Measurements from ENCODE around the gene KCNMA1.

The KCNMA1 gene

DNA sequence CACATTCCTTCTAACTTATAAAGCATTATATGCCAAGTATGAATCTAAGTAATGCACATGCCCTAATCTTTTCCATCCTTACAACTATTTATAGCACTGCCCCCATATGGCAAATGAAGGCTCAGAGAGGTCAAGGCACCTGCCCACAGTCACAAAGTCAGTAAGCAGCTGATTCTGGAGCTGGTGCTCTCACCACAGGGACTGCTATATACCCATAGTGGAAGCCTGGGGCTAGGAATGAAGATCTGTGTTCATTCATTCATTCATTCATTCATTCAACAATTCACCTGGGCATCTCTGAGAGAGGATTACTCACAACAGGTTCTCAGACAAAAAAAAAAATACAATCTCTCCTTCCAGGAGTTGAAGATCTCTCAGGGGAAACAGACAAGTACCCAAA, 213.4 kb downstream of the KCNMA1 start:
- no peak for DNase-seq (ENCODE audit: low read depth)
- no peak overlapping the region for H3K4me3 ChIP-seq (ENCODE audit: control insufficient read depth, low read depth, low read length)
- no peak for TF ChIP-seq CTCF (IDR thresholded peaks at IDR 0.05; ENCODE audit: control insufficient read depth, insufficient read depth, low read depth, low read length, missing control alignments)

GRCh38 chr10:77422491-77423338, 214.9 kb downstream of the KCNMA1 start:
- TF ChIP-seq CTCF (IDR thresholded peaks at IDR 0.05; ENCODE audit: control insufficient read depth, insufficient read depth, low read depth, low read length, missing control alignments) = no peak
- no peak for DNase-seq (ENCODE audit: low read depth)
- H3K4me3 ChIP-seq (ENCODE audit: control insufficient read depth, low read depth, low read length) = no peak overlapping the region

GRCh38 chr10:77421591-77421990, 216.0 kb downstream of the KCNMA1 start:
- no peak overlapping the region for H3K4me3 ChIP-seq (ENCODE audit: control insufficient read depth, low read depth, low read length)
- no peak for TF ChIP-seq CTCF (IDR thresholded peaks at IDR 0.05; ENCODE audit: control insufficient read depth, insufficient read depth, low read depth, low read length, missing control alignments)
- no peak for DNase-seq (ENCODE audit: low read depth)

GRCh38 chr10:77420947-77421523, 216.6 kb downstream of the KCNMA1 start:
- H3K4me3 ChIP-seq (ENCODE audit: control insufficient read depth, low read depth, low read length) = no peak overlapping the region
- no peak for TF ChIP-seq CTCF (IDR thresholded peaks at IDR 0.05; ENCODE audit: control insufficient read depth, insufficient read depth, low read depth, low read length, missing control alignments)
- no peak for DNase-seq (ENCODE audit: low read depth)

- no peak for DNase-seq (ENCODE audit: low read depth)
- TF ChIP-seq CTCF (IDR thresholded peaks at IDR 0.05; ENCODE audit: control insufficient read depth, insufficient read depth, low read depth, low read length, missing control alignments) = no peak
- H3K4me3 ChIP-seq (ENCODE audit: control insufficient read depth, low read depth, low read length) = no peak overlapping the region
Measured at GRCh38 chr10:77419979-77420378, 217.6 kb downstream of the KCNMA1 start.

DNA sequence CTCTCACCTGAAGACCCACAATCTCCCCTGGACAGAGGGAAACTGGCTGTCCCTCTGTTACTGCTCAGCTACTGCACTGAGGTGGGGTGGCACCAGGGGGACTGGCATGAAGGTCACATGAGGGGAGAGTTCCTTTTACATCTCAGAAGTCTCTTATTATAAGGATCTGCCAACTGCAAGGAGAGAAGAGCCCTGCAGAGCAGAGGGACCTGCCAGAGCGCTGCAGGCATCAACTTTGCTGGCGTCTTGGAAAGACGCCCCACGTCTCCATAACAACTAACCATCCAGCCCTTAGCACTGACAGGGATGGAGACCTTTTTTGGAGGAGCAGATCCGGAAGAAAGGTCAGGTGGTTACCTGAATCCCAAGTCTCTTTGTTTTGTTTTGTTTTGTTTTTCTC, 218.6 kb downstream of the KCNMA1 start:
- TF ChIP-seq CTCF (IDR thresholded peaks at IDR 0.05; ENCODE audit: control insufficient read depth, insufficient read depth, low read depth, low read length, missing control alignments) = no peak
- no peak overlapping the region for H3K4me3 ChIP-seq (ENCODE audit: control insufficient read depth, low read depth, low read length)
- DNase-seq (ENCODE audit: low read depth) = no peak
